Mucosa of rectum (tissue), 2 donors: ENCODE data around the gene CROCC2.

ENCODE experiments used
- H3K27ac ChIP-seq, 2 donors: one replicate each; pipeline ENCODE4 v1.7.0; 2013; ENCODE audit warnings: inconsistent platforms in 2 of 2, low read depth in 2 of 2, low read length in 2 of 2
- H3K27me3 ChIP-seq, 2 donors: one replicate each; pipeline ENCODE4 v1.7.0; 2013; ENCODE audit warnings: low read length in 2 of 2; ENCODE audit not compliant: control insufficient read depth in 2 of 2, insufficient read depth in 2 of 2
- H3K36me3 ChIP-seq, 2 donors: one replicate each; pipeline ENCODE4 v1.7.0; 2013; ENCODE audit warnings: low read length in 2 of 2; ENCODE audit not compliant: control insufficient read depth in 2 of 2, insufficient read depth in 2 of 2
- H3K4me1 ChIP-seq, 2 donors: one replicate each; pipeline ENCODE4 v1.7.0; 2013; ENCODE audit warnings: low read length in 2 of 2, mild to moderate bottlenecking in 1 of 2; ENCODE audit not compliant: control insufficient read depth in 2 of 2, insufficient read depth in 2 of 2
- H3K4me3 ChIP-seq, 2 donors: one replicate each; pipeline ENCODE4 v1.7.0; 2013; ENCODE audit warnings: low read length in 2 of 2
- H3K9ac ChIP-seq, 2 donors: one replicate each; pipeline ENCODE4 v1.7.0; 2013; ENCODE audit warnings: low read length in 2 of 2, low read depth in 1 of 2, mild to moderate bottlenecking in 1 of 2
- H3K9me3 ChIP-seq, 2 donors: one replicate each; pipeline ENCODE4 v1.7.0; 2013; ENCODE audit warnings: low read length in 2 of 2; ENCODE audit not compliant: control insufficient read depth in 2 of 2
- donor health status: healthy.
- donor health status: Normal muscosa, but diverticular disease.

Gene CROCC2

DNA sequence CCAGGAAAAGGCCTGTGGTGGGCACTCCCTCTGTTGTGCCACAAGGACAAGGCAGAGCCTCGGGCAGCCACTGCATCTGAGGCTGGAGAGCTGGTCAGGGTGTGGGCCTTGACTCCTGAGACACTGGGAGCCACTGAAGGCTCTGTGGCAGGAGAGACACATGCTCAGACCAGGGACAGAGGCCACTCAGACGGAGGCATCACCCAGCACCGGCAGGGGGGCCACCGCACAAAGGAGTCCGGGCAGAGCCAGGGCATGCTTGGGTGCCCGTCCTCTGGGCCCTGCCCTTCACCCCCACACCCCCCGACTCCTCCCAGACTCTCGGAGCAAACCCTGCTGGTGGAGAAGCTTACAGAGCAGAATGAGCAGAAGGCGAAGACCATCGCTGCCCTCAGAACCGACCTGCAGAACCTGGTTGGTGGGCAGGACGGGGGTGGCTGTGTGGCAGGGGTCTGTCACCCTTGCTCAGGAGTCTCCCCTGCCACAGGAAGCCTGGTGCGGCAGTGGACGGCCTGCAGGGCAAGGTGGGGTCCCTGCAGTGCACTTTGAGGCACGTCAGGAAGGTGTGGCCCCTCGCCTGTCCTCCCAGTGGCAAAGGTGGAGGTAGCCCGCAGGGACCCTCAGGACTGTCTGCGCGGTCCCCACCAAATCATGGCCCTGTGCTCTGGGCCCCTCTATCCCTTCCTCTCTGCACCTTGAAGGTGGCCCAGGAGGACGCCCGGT, 26.0 kb downstream of the CROCC2 start:
- no peaks in the 10 kb centered on the region for H3K9me3 ChIP-seq
- H3K4me1 ChIP-seq, result no peaks in the 10 kb centered on the region
- no peaks in the 10 kb centered on the region for H3K27me3 ChIP-seq
- H3K4me3 ChIP-seq, result no peak overlapping the region
- no peak overlapping the region for H3K9ac ChIP-seq
- no peak overlapping the region for H3K27ac ChIP-seq
- no peaks in the 10 kb centered on the region for H3K36me3 ChIP-seq

DNA sequence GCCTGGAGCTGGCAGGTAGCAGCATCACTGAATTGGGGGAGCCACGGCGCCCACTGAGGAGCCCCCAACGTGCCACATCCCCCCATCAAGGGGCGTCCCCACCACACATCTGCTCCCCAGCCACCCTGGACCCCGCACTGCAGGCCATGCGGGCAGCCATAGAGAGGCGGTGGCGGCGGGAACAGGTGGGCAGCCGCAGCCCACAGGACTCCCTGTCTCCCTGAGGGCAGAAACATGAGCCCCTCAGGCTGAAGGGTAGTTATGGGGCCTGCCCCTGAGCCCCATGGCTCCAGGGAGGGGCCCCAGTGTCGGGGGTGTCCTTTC, 26.6 kb downstream of the CROCC2 start:
- Histone ChIP-seq H3K9me3 (no peaks in the 10 kb centered on the region), H3K27me3 (no peaks in the 10 kb centered on the region), H3K4me3 (no peak overlapping the region)

DNA sequence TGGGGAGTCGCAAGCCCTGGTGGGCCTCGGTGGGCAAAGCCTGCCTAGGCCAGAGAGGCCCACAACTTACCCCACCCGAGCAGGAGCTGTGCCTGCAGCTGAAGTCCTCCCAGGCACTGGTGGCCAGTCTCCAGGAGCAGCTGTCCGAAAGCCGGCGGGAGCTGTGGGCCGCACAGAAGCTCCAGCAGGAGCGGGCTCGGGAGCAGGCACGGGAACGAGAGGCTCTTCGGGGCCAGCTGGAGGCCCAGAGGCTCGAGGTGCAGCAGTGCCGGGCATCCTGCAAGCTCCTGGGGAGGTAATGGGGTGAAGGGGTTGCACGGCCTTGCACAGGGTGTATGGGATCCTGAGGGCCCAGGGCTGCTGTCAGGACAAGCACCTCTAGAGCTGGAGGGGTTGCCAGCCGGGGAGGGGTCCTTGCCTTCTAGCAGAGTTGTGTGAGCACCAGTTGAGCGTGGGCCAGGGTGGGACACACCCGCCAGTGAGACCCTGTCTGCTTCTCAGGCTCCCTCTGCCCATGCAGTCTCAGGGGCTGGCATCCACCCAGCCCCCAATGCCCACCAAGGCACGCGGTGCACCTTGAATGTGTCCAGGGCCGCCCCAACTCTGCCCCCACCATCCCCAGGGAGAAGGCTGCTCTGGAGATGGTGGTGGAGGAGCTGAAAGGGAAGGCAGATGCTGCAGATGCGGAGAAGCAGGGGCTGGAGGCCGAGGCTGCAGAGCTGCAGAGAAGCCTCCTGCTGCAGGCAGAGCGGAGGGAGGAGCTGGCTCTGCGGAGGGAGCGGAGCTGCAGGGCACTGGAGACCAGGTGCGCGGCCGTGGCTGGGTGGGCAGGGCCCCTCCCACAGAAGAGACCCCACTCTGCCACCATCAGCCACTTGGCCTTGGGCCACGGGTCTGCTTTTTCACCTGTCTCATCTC, 27.2 kb downstream of the CROCC2 start:
- no peak overlapping the region for H3K4me3 ChIP-seq
- H3K4me1 ChIP-seq, result no peaks in the 10 kb centered on the region
- H3K9ac ChIP-seq, result no peak overlapping the region
- no peaks in the 10 kb centered on the region for H3K27me3 ChIP-seq
- H3K36me3 ChIP-seq, result no peaks in the 10 kb centered on the region
- no peak overlapping the region for H3K27ac ChIP-seq
- H3K9me3 ChIP-seq, result no peaks in the 10 kb centered on the region

More for the DNA sequence above, 26.6 kb downstream of the CROCC2 start:
- Histone ChIP-seq H3K27ac (no peak overlapping the region), H3K4me1 (no peaks in the 10 kb centered on the region), H3K9ac (no peak overlapping the region), H3K36me3 (no peaks in the 10 kb centered on the region)

DNA sequence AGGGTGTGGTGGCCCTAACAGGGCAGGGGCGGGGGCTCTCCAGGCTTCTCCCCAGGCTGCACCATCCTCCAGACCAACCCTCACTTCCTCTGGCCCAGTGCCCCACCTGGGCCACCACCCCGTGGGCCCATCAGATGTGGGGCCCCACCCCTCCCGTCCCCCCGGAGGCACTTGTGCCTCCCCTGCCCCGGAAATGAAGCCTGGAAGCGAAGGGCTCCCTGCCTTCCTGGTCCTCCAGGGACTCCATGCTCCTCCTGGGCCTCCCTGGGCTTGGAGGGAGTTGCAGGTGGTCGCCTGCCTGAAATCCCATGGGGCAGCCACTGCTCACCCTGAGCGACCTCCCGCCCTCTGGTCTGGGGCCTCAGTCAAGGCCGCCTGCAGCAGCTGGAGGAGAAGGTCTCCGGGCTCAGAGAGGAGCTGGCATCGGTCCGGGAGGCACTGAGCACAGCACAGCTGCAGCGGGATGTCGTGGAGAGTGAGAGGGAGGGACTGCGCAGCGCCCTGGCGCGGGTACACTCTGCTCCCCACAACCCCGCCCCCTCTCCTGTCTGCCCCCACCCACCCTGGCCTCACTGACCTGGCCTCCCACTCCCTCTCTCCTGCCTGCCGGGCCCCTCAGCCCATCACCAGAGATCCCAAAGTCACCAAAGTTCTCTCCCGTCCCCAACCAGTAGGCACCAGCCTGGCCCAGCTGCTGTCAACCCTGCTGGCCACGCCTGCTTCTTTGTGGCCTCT, 28.0 kb downstream of the CROCC2 start:
- Histone ChIP-seq H3K4me1 (no peaks in the 10 kb centered on the region), H3K4me3 (no peak overlapping the region), H3K27me3 (no peaks in the 10 kb centered on the region), H3K9me3 (no peaks in the 10 kb centered on the region), H3K9ac (no peak overlapping the region), H3K36me3 (no peaks in the 10 kb centered on the region), H3K27ac (no peak overlapping the region)

DNA sequence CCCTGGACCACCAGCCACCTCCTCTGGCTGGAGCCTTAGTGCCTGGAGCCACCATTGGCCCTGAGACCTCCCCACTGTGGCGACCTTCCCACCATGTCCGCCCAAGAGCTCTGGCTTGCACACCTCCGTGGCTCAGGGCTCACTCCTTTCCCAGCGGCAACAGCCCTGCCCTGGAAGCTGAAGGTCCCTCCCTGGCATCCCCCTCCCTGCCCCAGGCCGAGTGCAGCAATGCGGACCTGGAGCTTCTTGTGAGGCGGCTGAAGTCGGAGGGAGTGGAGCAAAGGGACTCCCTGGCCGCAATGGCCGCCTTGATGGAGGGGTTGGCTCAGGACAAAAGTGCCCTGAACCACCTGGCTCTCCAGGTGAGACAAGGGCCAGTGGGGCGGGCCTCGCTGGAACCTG, 28.6 kb downstream of the CROCC2 start:
- H3K36me3 ChIP-seq, result no peaks in the 10 kb centered on the region
- H3K9me3 ChIP-seq, result no peaks in the 10 kb centered on the region
- H3K4me1 ChIP-seq, result no peaks in the 10 kb centered on the region
- no peaks in the 10 kb centered on the region for H3K27me3 ChIP-seq
- H3K9ac ChIP-seq, result no peak overlapping the region
- no peak overlapping the region for H3K4me3 ChIP-seq
- H3K27ac ChIP-seq, result no peak overlapping the region

DNA sequence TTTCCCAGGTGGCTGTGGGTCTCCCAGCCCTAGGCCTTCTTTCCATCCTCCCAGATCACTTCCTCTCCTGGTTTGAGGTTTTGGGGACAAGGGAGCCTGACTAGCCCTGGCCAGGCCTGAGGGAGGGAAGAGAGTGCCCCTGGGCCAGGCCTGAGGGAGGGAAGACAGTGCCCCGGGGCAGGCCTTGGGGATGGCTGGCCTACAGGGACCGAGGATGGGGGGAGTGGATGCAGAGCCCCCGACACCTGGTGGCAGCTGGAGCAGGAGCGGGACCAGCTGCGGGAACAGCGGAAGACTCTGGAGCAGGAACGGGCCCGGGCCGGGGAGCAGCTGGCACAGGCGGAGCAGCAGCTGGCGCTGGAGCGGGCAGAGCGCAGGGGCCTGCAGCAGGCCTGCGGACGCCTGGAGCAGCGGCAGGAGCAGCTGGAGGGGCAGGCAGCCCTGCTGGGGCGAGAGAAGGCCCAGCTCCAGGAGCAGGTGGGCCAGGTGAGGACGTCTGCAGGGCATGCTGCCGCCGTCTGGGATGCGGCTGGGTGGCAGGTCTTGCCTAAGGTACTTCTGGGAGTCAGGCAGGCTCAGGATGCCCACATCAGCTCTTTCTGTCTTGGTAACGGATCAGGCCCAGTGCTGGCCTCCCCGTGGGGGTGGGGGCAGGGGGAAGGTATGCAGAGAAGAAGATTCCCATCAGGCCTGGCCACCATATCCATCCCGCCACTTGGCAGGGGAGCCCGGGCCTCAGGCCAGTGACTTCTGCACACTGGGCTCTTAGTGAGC, 29.2 kb downstream of the CROCC2 start:
- Histone ChIP-seq H3K36me3 (no peaks in the 10 kb centered on the region), H3K27me3 (no peaks in the 10 kb centered on the region), H3K27ac (no peak overlapping the region)

DNA sequence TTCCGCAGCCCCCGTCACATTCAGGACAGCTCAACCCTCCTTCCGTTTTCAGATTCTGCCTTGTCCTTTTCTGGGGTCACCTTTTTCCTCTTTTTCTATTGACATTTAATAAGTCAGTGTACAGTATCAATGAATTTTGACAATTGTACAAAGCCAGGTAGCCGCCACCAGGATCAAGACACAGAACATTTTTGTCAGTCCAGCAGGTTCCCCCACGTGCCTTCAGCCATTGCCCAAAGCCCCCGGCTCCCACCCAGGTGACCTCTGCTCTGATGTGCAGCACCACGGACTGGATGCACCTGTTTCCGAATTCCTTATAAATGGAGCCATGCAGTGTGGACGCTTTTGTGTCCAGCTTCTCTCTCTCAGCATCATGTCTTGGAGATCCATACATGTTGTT, 30.0 kb downstream of the CROCC2 start:
- no peak overlapping the region for H3K4me3 ChIP-seq
- H3K9ac ChIP-seq, result no peak overlapping the region
- no peak overlapping the region for H3K27ac ChIP-seq
- H3K9me3 ChIP-seq, result no peaks in the 10 kb centered on the region
- no peaks in the 10 kb centered on the region for H3K27me3 ChIP-seq
- no peaks in the 10 kb centered on the region for H3K36me3 ChIP-seq
- H3K4me1 ChIP-seq, result no peaks in the 10 kb centered on the region

More for the DNA sequence above, 29.2 kb downstream of the CROCC2 start:
- Histone ChIP-seq H3K4me1 (no peaks in the 10 kb centered on the region), H3K9ac (no peak overlapping the region), H3K4me3 (no peak overlapping the region), H3K9me3 (no peaks in the 10 kb centered on the region)

DNA sequence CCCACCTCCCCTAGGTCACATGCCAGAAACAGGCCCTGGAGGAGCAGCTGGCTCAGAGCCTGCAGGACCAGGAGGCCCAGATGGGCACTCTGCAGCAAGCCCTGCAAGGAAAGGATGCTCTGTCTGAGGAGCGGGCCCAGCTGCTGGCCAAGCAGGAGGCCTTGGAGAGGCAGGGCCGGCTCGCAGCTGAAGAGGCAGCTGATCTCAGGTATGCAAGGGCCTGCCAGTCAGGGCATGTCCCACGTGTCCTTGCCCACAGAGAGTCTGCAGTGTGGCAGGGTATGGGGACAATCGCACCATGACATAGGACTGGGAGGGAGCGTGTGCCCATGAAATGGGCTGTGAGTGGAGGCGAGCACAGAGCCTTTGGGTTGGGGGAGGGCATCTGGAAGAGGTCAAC, 39.9 kb downstream of the CROCC2 start:
- no peak overlapping the region for H3K27ac ChIP-seq
- no peaks in the 10 kb centered on the region for H3K4me1 ChIP-seq
- no peaks in the 10 kb centered on the region for H3K9me3 ChIP-seq
- no peaks in the 10 kb centered on the region for H3K36me3 ChIP-seq
- H3K9ac ChIP-seq, result no peak overlapping the region
- no peak overlapping the region for H3K4me3 ChIP-seq
- H3K27me3 ChIP-seq, result no peaks in the 10 kb centered on the region

DNA sequence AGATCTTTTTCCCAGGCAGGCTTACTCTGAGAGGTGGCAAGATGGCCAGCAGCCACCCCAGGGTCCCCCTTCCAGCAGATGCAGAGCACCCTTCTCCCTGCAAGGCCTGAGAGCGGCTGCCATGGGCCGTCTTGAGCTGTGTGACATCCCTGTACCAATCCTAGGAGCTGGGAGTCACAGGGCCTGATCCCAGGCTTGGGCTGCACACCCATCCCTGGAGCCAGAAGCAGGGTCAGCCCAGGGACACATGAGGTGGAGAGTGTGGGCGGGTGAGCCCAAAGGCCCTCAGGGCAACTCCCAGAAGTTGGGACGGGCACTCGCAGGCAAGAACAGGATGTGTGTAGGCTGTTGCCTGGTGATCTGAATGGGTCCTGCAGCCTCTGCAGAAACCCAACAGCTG, 40.5 kb downstream of the CROCC2 start:
- H3K27ac ChIP-seq, result no peak overlapping the region
- H3K36me3 ChIP-seq, result no peaks in the 10 kb centered on the region
- H3K9me3 ChIP-seq, result no peaks in the 10 kb centered on the region
- H3K27me3 ChIP-seq, result no peaks in the 10 kb centered on the region
- H3K9ac ChIP-seq, result no peak overlapping the region
- H3K4me3 ChIP-seq, result no peak overlapping the region
- no peaks in the 10 kb centered on the region for H3K4me1 ChIP-seq
